Measurements from ENCODE around the gene TRIM46.
"Not testable (repeated sequence)": the region's sequence is repeated elsewhere in the genome, so short reads cannot be mapped to it uniquely, and the experiment has no call there.

The TRIM46 gene

GRCh38 chr1:155166471-155167165, 7.0 kb upstream of the TRIM46 start:
- Histone ChIP-seq H3K27ac (ENCODE audit: low read depth, low read length) (no peak overlapping the region), H3K4me3 (ENCODE audit: low read depth, low read length) (peak overlapping the region; percentile 71), H3K27me3 (ENCODE audit: control insufficient read depth, insufficient read depth, low read length) (no peaks in the 10 kb centered on the region), H3K9ac (ENCODE audit: low read length) (no peak overlapping the region), H3K36me3 (ENCODE audit: control insufficient read depth, insufficient read depth, low read length) (peaks cover 15% of the 10 kb centered on the region), H3K4me1 (ENCODE audit: control insufficient read depth, insufficient read depth, low read length) (peaks cover 13% of the 10 kb centered on the region), H3K9me3 (ENCODE audit: control insufficient read depth, insufficient read depth, low read depth, low read length) (no peaks in the 10 kb centered on the region)

DNA sequence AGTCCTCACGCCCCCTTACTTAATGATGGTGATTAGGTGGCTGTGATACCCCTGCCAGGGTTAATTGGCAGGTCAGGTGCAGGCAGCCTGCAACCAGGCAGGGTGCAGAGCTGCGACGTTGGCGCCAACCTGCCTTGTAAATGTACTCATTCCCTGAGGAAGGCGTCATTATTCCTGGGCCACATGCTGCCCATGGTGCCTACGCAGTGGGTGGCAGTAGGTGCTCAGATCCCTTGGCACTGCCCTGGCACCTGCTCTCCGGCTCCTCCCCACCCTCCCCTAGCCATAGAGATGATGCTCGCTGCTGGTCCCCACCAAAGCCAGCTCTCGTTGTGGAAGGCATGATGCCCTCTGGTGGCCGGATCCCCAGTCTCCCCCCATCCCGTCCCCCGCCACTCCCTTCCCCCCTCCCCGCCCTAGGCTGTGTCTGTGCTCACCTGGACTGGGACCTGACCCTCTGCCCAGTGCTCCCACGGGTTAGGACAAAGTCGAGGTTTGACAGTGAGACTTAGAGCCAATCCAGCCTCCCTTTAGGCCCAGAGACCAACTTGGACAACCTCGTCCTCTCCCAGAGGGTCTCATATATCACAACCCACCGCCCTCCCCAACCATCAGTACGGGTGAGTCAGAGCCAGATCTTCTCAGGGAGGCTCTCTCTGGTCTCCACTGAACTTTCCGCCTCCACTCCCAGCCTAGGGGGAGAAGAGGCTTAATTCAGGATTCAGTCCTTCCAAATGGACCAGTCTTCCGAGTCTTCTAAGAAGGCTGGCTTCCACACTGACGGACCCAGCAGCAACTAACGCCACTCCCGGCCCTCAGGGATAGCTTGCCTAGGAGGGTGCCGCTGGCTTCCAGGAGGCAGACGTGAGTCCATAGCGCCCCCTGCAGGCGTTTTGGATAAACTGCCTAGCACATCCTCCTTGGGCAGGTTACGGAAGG, 6.2 kb upstream of the TRIM46 start:
- H3K9ac ChIP-seq (ENCODE audit: low read length): peak overlapping the region; percentile 25
- peaks cover 17% of the 10 kb centered on the region for H3K4me1 ChIP-seq (ENCODE audit: control insufficient read depth, insufficient read depth, low read length)
- H3K4me3 ChIP-seq (ENCODE audit: low read depth, low read length): peak overlapping the region; percentile 71
- no peak overlapping the region for H3K27ac ChIP-seq (ENCODE audit: low read depth, low read length)
- H3K36me3 ChIP-seq (ENCODE audit: control insufficient read depth, insufficient read depth, low read length): peaks cover 15% of the 10 kb centered on the region
- no peaks in the 10 kb centered on the region for H3K9me3 ChIP-seq (ENCODE audit: control insufficient read depth, insufficient read depth, low read depth, low read length)
- no peaks in the 10 kb centered on the region for H3K27me3 ChIP-seq (ENCODE audit: control insufficient read depth, insufficient read depth, low read length)

- not testable (repeated sequence) for H3K9ac ChIP-seq (ENCODE audit: low read length); H3K27me3 ChIP-seq (ENCODE audit: control insufficient read depth, insufficient read depth, low read length); H3K9me3 ChIP-seq (ENCODE audit: control insufficient read depth, insufficient read depth, low read depth, low read length); H3K27ac ChIP-seq (ENCODE audit: low read depth, low read length); H3K4me3 ChIP-seq (ENCODE audit: low read depth, low read length)
- peaks cover 17% of the 10 kb centered on the region for H3K4me1 ChIP-seq (ENCODE audit: control insufficient read depth, insufficient read depth, low read length)
- H3K36me3 ChIP-seq (ENCODE audit: control insufficient read depth, insufficient read depth, low read length): peaks cover 15% of the 10 kb centered on the region
These were observed 5.6 kb upstream of the TRIM46 start for GRCh38 chr1:155168105-155168445.

DNA sequence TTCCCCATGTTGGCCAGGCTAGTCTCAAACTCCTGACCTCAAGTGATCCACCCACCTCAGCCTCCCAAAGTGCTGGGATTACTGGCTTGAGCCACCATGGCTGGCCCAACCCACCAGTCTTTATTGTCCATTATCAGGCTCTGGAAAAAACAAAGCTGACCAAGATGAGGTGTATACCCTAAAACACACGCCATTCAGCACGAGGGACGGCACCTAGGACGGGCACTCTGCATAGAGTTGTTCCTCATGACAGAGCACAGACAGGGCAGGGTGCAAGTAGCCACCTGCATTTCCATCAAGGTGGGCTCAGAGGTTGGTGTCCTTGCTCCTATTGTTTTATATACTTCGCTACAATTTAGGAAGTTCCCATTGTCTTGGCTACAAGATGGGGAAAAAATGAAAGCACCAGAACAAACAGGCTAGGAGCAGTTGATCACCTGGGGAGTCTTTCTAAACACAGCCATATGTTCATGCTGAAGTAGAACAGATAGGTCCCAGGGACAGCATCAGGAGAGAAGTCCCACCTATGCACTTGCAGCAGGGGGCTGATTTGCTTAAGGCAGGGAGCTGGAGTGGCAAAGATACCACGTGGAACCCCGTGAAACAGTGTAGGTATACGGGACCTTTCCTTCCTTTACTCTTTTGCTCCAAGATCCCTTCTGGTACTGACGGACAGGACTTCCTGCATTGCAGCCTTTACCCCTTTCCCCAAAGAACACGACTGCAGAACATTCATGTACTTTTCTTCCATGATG, 5.0 kb upstream of the TRIM46 start:
- Histone ChIP-seq H3K36me3 (ENCODE audit: control insufficient read depth, insufficient read depth, low read length) (peaks cover 15% of the 10 kb centered on the region), H3K4me1 (ENCODE audit: control insufficient read depth, insufficient read depth, low read length) (peaks cover 17% of the 10 kb centered on the region), H3K27ac (ENCODE audit: low read depth, low read length) (no peak overlapping the region), H3K9me3 (ENCODE audit: control insufficient read depth, insufficient read depth, low read depth, low read length) (no peaks in the 10 kb centered on the region), H3K9ac (ENCODE audit: low read length) (no peak overlapping the region), H3K27me3 (ENCODE audit: control insufficient read depth, insufficient read depth, low read length) (no peaks in the 10 kb centered on the region), H3K4me3 (ENCODE audit: low read depth, low read length) (no peak overlapping the region)

DNA sequence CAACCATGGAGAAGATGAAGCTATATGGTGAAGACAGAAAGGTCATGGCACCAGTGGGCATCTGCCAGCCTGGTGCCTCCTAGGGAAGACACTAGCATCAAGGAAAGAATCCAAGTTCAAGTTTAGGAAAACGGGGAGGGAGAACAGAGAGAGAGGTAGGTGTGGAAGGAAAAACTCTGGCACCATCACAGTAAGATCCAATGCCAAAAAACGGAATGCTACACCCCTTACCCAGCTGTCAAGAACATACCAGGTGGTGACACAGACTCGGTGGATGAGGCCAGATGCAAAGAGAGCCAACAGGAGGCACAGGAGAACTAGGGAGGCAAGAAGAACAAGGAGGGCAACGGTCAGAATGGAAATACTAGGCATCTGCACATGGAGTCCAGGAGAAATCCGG, 4.1 kb upstream of the TRIM46 start:
- no peak overlapping the region for H3K9ac ChIP-seq (ENCODE audit: low read length)
- peaks cover 15% of the 10 kb centered on the region for H3K36me3 ChIP-seq (ENCODE audit: control insufficient read depth, insufficient read depth, low read length)
- no peaks in the 10 kb centered on the region for H3K27me3 ChIP-seq (ENCODE audit: control insufficient read depth, insufficient read depth, low read length)
- no peak overlapping the region for H3K4me3 ChIP-seq (ENCODE audit: low read depth, low read length)
- no peaks in the 10 kb centered on the region for H3K9me3 ChIP-seq (ENCODE audit: control insufficient read depth, insufficient read depth, low read depth, low read length)
- H3K27ac ChIP-seq (ENCODE audit: low read depth, low read length): no peak overlapping the region
- H3K4me1 ChIP-seq (ENCODE audit: control insufficient read depth, insufficient read depth, low read length): peaks cover 17% of the 10 kb centered on the region

DNA sequence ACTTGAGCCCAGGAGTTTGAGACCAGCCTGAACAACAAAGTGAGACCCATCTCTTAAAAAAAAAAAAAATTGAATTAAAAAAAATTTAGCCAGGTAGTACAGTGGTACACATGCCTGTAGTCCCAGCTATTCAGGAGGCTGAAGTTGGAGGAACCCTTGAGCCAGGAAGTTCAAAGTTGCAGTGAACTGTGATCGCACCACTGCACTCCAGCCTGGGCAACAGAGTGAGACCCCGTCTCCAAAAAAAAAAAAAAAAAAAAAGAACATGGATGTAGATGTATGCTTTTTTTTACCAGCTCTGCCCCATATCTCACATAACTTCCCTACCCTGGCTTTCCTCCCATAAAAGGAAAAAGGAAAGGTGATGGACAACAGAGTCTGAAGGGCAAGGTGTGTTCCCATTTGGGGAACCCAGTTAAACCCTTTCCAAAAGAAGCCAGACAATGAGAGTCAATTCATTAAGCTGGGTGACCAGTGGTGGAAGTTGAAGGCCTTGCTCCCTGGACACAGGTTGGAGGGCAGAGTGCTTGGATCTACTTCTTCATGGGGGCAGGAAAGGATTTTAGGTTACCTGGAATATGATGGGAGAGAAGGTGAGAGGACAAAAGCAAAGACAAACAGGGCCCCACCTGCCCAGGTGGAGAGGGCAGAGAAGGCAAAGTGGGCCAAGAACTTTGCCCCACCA, 3.4 kb upstream of the TRIM46 start:
- no peaks in the 10 kb centered on the region for H3K27me3 ChIP-seq (ENCODE audit: control insufficient read depth, insufficient read depth, low read length)

GRCh38 chr1:155170806-155171205, 2.8 kb upstream of the TRIM46 start:
- Histone ChIP-seq H3K4me3 (ENCODE audit: low read depth, low read length) (no peak overlapping the region), H3K4me1 (ENCODE audit: control insufficient read depth, insufficient read depth, low read length) (peaks cover 21% of the 10 kb centered on the region), H3K27ac (ENCODE audit: low read depth, low read length) (no peak overlapping the region), H3K36me3 (ENCODE audit: control insufficient read depth, insufficient read depth, low read length) (peaks cover 15% of the 10 kb centered on the region), H3K27me3 (ENCODE audit: control insufficient read depth, insufficient read depth, low read length) (no peaks in the 10 kb centered on the region), H3K9ac (ENCODE audit: low read length) (no peak overlapping the region), H3K9me3 (ENCODE audit: control insufficient read depth, insufficient read depth, low read depth, low read length) (no peaks in the 10 kb centered on the region)

More for the DNA sequence above, 3.4 kb upstream of the TRIM46 start:
- Histone ChIP-seq H3K9ac (ENCODE audit: low read length) (no peak overlapping the region), H3K4me3 (ENCODE audit: low read depth, low read length) (no peak overlapping the region), H3K9me3 (ENCODE audit: control insufficient read depth, insufficient read depth, low read depth, low read length) (no peaks in the 10 kb centered on the region), H3K27ac (ENCODE audit: low read depth, low read length) (no peak overlapping the region), H3K4me1 (ENCODE audit: control insufficient read depth, insufficient read depth, low read length) (peaks cover 22% of the 10 kb centered on the region), H3K36me3 (ENCODE audit: control insufficient read depth, insufficient read depth, low read length) (peaks cover 15% of the 10 kb centered on the region)

GRCh38 chr1:155171836-155172731, 1.6 kb upstream of the TRIM46 start:
- Histone ChIP-seq H3K4me3 (ENCODE audit: low read depth, low read length) (peak overlapping the region; percentile 76), H3K9me3 (ENCODE audit: control insufficient read depth, insufficient read depth, low read depth, low read length) (no peaks in the 10 kb centered on the region), H3K9ac (ENCODE audit: low read length) (peak overlapping the region; percentile 78), H3K27me3 (ENCODE audit: control insufficient read depth, insufficient read depth, low read length) (no peaks in the 10 kb centered on the region), H3K36me3 (ENCODE audit: control insufficient read depth, insufficient read depth, low read length) (peaks cover 20% of the 10 kb centered on the region), H3K27ac (ENCODE audit: low read depth, low read length) (peak overlapping the region; percentile 52; the same call in 1 of the 2 replicates), H3K4me1 (ENCODE audit: control insufficient read depth, insufficient read depth, low read length) (peaks cover 12% of the 10 kb centered on the region)

DNA sequence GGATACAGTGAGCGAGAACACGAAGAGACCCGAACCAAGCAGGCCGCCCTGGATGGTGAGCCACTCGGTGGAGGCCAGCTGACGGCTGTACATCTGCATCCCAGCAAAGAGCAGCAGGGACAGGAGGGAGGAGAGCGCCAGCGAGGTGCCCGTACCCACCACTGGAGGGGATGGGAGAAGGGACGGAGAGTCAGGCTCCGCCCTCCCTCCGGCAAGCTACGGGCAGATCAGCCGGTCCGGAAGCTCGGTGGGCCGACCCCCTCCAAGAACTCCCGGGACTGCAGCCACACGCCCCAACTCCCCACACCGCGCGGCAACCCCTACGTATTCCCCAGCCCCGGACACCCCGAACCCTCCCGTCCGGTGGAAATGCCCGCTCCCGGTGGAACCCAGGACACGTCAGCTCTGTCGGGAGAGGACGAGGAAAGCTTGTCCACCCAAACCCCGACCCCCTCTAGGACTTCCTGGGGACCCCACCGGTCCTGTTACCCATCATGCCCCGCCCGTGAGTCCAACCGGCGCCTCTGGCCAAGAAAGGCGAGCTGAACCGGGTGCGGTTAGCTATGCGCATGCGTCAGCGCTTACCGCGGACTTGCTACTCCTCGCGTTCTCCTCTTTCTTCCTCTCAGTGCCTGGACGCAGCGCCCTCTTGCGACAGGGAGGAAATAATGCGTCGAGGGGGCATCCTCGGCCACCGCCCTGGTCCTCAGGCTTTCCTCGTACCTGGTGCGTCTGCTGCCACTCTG, 744 bp upstream of the TRIM46 start, which contains the start of gene KRTCAP2:
Gene KRTCAP2 (minus strand): TSS at position 573 of the 746 bp plus-strand sequence. CDS start 80 bp downstream, at position 493.
- Histone ChIP-seq H3K4me1 (ENCODE audit: control insufficient read depth, insufficient read depth, low read length) (peaks cover 11% of the 10 kb centered on the region; the same call in 1 of the 2 replicates), H3K27me3 (ENCODE audit: control insufficient read depth, insufficient read depth, low read length) (no peaks in the 10 kb centered on the region), H3K36me3 (ENCODE audit: control insufficient read depth, insufficient read depth, low read length) (peaks cover 28% of the 10 kb centered on the region), H3K27ac (ENCODE audit: low read depth, low read length) (peak within 1 kb of the TSS; percentile 52; the same call in 1 of the 2 replicates), H3K4me3 (ENCODE audit: low read depth, low read length) (peak within 1 kb of the TSS; percentile 76), H3K9ac (ENCODE audit: low read length) (peak within 1 kb of the TSS; percentile 78), H3K9me3 (ENCODE audit: control insufficient read depth, insufficient read depth, low read depth, low read length) (no peaks in the 10 kb centered on the region)

All from HUES6 (cell line).